Activated T-cell treated with anti-CD3 and anti-CD28 coated beads, Interleukin-2, amount 50 U/mL, for 24 hours (primary cell): Measurements from ENCODE around the gene TEX19.
A peak's percentile ranks its signal among the peaks of the same experiment; 100 is the strongest.
"Not testable (repeated sequence)": the region's sequence is repeated elsewhere in the genome, so short reads cannot be mapped to it uniquely, and the experiment has no call there.

Experiments used
- DNase-seq: peaks from one replicate; pipeline ENCODE4 v3.0.0-alpha.2; 2020
- H3K27ac Mint-ChIP-seq: 2 replicates; pipeline ENCODE4 v1.8.0; 2020; ENCODE audit warnings: mild to moderate bottlenecking, mixed read lengths
- H3K27me3 Mint-ChIP-seq: 2 replicates; pipeline ENCODE4 v1.8.0; 2020; ENCODE audit warnings: mixed read lengths
- H3K36me3 Mint-ChIP-seq: 2 replicates; pipeline ENCODE4 v1.8.0; 2020; ENCODE audit warnings: low read depth, mixed read lengths
- H3K4me1 Mint-ChIP-seq: 2 replicates; pipeline ENCODE4 v1.8.0; 2020; ENCODE audit warnings: low read depth, mixed read lengths
- H3K4me3 Mint-ChIP-seq: 2 replicates; pipeline ENCODE4 v1.8.0; 2020; ENCODE audit warnings: mild to moderate bottlenecking, moderate library complexity, mixed read lengths
- H3K9me3 Mint-ChIP-seq: 2 replicates; pipeline ENCODE4 v1.8.0; 2020; ENCODE audit warnings: mixed read lengths

The TEX19 gene

GRCh38 chr17:82353484-82353883 is 5.6 kb upstream of the TEX19 start:
- no peaks in the 10 kb centered on the region for H3K9me3 Mint-ChIP-seq
- no peak overlapping the region for H3K4me3 Mint-ChIP-seq
- DNase-seq: no peak
- peaks cover 7% of the 10 kb centered on the region for H3K4me1 Mint-ChIP-seq
- H3K27ac Mint-ChIP-seq: no peak overlapping the region
- no peaks in the 10 kb centered on the region for H3K36me3 Mint-ChIP-seq
- peaks cover 15% of the 10 kb centered on the region for H3K27me3 Mint-ChIP-seq

GRCh38 chr17:82354804-82355308 is 4.2 kb upstream of the TEX19 start:
- H3K36me3 Mint-ChIP-seq: no peaks in the 10 kb centered on the region

GRCh38 chr17:82355770-82356427 is 3.1 kb upstream of the TEX19 start:
- no peak overlapping the region for H3K4me3 Mint-ChIP-seq
- no peak for DNase-seq
- peaks cover 3% of the 10 kb centered on the region for H3K9me3 Mint-ChIP-seq
- no peaks in the 10 kb centered on the region for H3K36me3 Mint-ChIP-seq
- H3K4me1 Mint-ChIP-seq: peaks cover 11% of the 10 kb centered on the region
- H3K27me3 Mint-ChIP-seq: peaks cover 15% of the 10 kb centered on the region
- no peak overlapping the region for H3K27ac Mint-ChIP-seq

More at GRCh38 chr17:82354804-82355308, 4.2 kb upstream of the TEX19 start:
- Mint-ChIP-seq H3K4me3 (no peak overlapping the region), H3K27me3 (peaks cover 15% of the 10 kb centered on the region), H3K27ac (no peak overlapping the region), H3K4me1 (peaks cover 11% of the 10 kb centered on the region), H3K9me3 (peaks cover 3% of the 10 kb centered on the region)
- no peak for DNase-seq

- Mint-ChIP-seq H3K4me3 (no peak overlapping the region), H3K27ac (no peak overlapping the region), H3K9me3 (peaks cover 3% of the 10 kb centered on the region), H3K36me3 (no peaks in the 10 kb centered on the region), H3K27me3 (peaks cover 15% of the 10 kb centered on the region), H3K4me1 (peaks cover 10% of the 10 kb centered on the region)
- DNase-seq: no peak
Observed at GRCh38 chr17:82356845-82357355, 2.1 kb upstream of the TEX19 start.

GRCh38 chr17:82357394-82357793 is 1.7 kb upstream of the TEX19 start:
- peaks cover 15% of the 10 kb centered on the region for H3K27me3 Mint-ChIP-seq
- H3K4me3 Mint-ChIP-seq: no peak overlapping the region
- H3K9me3 Mint-ChIP-seq: peaks cover 3% of the 10 kb centered on the region
- H3K36me3 Mint-ChIP-seq: no peaks in the 10 kb centered on the region
- no peak overlapping the region for H3K27ac Mint-ChIP-seq
- no peak for DNase-seq
- peaks cover 7% of the 10 kb centered on the region for H3K4me1 Mint-ChIP-seq

- H3K4me1 Mint-ChIP-seq, H3K9me3 Mint-ChIP-seq, H3K4me3 Mint-ChIP-seq, DNase-seq, H3K36me3 Mint-ChIP-seq, H3K27ac Mint-ChIP-seq: not testable (repeated sequence)
- peaks cover 15% of the 10 kb centered on the region for H3K27me3 Mint-ChIP-seq
Observed at GRCh38 chr17:82359451-82360074, 516 bp downstream of the TEX19 start.

- H3K4me1 Mint-ChIP-seq: peaks cover 7% of the 10 kb centered on the region
- peaks cover 6% of the 10 kb centered on the region for H3K27me3 Mint-ChIP-seq
- H3K27ac Mint-ChIP-seq: peak overlapping the region; percentile 41
- H3K36me3 Mint-ChIP-seq: no peaks in the 10 kb centered on the region
- DNase-seq: no peak
- peaks cover 3% of the 10 kb centered on the region for H3K9me3 Mint-ChIP-seq
- no peak overlapping the region for H3K4me3 Mint-ChIP-seq
Observed at GRCh38 chr17:82361885-82362633, 3.0 kb downstream of the TEX19 start.

- DNase-seq: no peak
- Mint-ChIP-seq H3K4me1 (peaks cover 5% of the 10 kb centered on the region), H3K27ac (no peak overlapping the region), H3K27me3 (peaks cover 15% of the 10 kb centered on the region), H3K4me3 (no peak overlapping the region), H3K9me3 (no peaks in the 10 kb centered on the region), H3K36me3 (no peaks in the 10 kb centered on the region)
Observed at GRCh38 chr17:82365606-82366295, 6.7 kb downstream of the TEX19 start.

- no peak for DNase-seq
- Mint-ChIP-seq H3K4me1 (peaks cover 10% of the 10 kb centered on the region), H3K27ac (no peak overlapping the region), H3K9me3 (no peaks in the 10 kb centered on the region), H3K4me3 (no peak overlapping the region), H3K27me3 (peaks cover 21% of the 10 kb centered on the region), H3K36me3 (no peaks in the 10 kb centered on the region)
Observed at GRCh38 chr17:82366749-82367148, 7.7 kb downstream of the TEX19 start.

- Mint-ChIP-seq H3K27me3 (peaks cover 28% of the 10 kb centered on the region), H3K36me3 (no peaks in the 10 kb centered on the region), H3K4me3 (no peak overlapping the region), H3K4me1 (peaks cover 15% of the 10 kb centered on the region), H3K9me3 (no peaks in the 10 kb centered on the region), H3K27ac (no peak overlapping the region)
- DNase-seq: no peak
Observed at GRCh38 chr17:82367724-82368524, 8.9 kb downstream of the TEX19 start.

GRCh38 chr17:82369211-82369610 is 10.2 kb downstream of the TEX19 start:
- Mint-ChIP-seq H3K4me1 (peaks cover 16% of the 10 kb centered on the region), H3K27ac (no peak overlapping the region), H3K36me3 (no peaks in the 10 kb centered on the region), H3K4me3 (no peak overlapping the region), H3K27me3 (peaks cover 36% of the 10 kb centered on the region), H3K9me3 (no peaks in the 10 kb centered on the region)
- no peak for DNase-seq

GRCh38 chr17:82370471-82371332 is 11.7 kb downstream of the TEX19 start:
- H3K9me3 Mint-ChIP-seq: no peaks in the 10 kb centered on the region
- DNase-seq: peak; percentile 48
- H3K27ac Mint-ChIP-seq: no peak overlapping the region
- peak overlapping the region; percentile 57 for H3K4me3 Mint-ChIP-seq
- H3K36me3 Mint-ChIP-seq: no peaks in the 10 kb centered on the region
- peaks cover 42% of the 10 kb centered on the region for H3K27me3 Mint-ChIP-seq
- peaks cover 16% of the 10 kb centered on the region for H3K4me1 Mint-ChIP-seq
